SK-N-SH treated with all-trans-retinoic acid at 6 μM for 48 hours (cell line): ENCODE data around the gene KCNMA1.

Experiments used
- ATAC-seq: fragments of 200-7000 bp; cut with Tn5 transposase; 3 replicates; pipeline ENCODE4 v1.9.1; 2020; ENCODE audit warnings: mild to moderate bottlenecking, moderate library complexity
- BACH2 ChIP-seq: fragments of 250-450 bp; sonication (Bioruptor Pico); IDR thresholded peaks from 2 replicates; pipeline ENCODE4 v1.9.0; 2021; ENCODE audit warnings: mild to moderate bottlenecking, borderline replicate concordance
- CSDC2 ChIP-seq: fragments of 250-450 bp; sonication (Bioruptor Pico); IDR thresholded peaks from 2 replicates; pipeline ENCODE4 v1.5.0; 2020; ENCODE audit warnings: mild to moderate bottlenecking, moderate library complexity
- ESRRG ChIP-seq: fragments of 250-450 bp; sonication (Bioruptor Pico); IDR thresholded peaks from 2 replicates; pipeline ENCODE4 v1.6.1; 2021; ENCODE audit warnings: mild to moderate bottlenecking
- GLIS3 ChIP-seq: fragments of 250-450 bp; sonication (Bioruptor Pico); IDR thresholded peaks from 2 replicates; pipeline ENCODE4 v1.5.0; 2020; ENCODE audit warnings: mild to moderate bottlenecking, moderate library complexity
- ISL1 ChIP-seq: fragments of 250-450 bp; sonication (Bioruptor Pico); IDR thresholded peaks from 2 replicates; pipeline ENCODE4 v2.1.2; 2022; ENCODE audit warnings: mild to moderate bottlenecking, moderate library complexity
- PPARA ChIP-seq: fragments of 250-450 bp; sonication (Bioruptor Pico); IDR thresholded peaks from 2 replicates; pipeline ENCODE4 v1.5.0; 2020; ENCODE audit warnings: mild to moderate bottlenecking, borderline replicate concordance
- RARB ChIP-seq: fragments of 250-450 bp; sonication (Bioruptor Pico); IDR thresholded peaks from 2 replicates; pipeline ENCODE4 v1.8.0; 2021; ENCODE audit warnings: mild to moderate bottlenecking, moderate library complexity
- SNAI2 ChIP-seq: fragments of 250-450 bp; sonication (Bioruptor Pico); IDR thresholded peaks from 2 replicates; pipeline ENCODE4 v1.5.0; 2020; ENCODE audit warnings: mild to moderate bottlenecking, moderate library complexity
- TOX ChIP-seq: fragments of 250-450 bp; sonication (Bioruptor Pico); IDR thresholded peaks from 2 replicates; pipeline ENCODE4 v1.8.0; 2021; ENCODE audit warnings: mild to moderate bottlenecking, moderate library complexity, borderline replicate concordance
- ZC3H10 ChIP-seq: fragments of 250-450 bp; sonication (Bioruptor Pico); IDR thresholded peaks from 2 replicates; pipeline ENCODE4 v1.5.1; 2021; ENCODE audit warnings: mild to moderate bottlenecking, moderate library complexity
- ZFP3 ChIP-seq: fragments of 250-450 bp; sonication (Bioruptor Pico); IDR thresholded peaks from 2 replicates; pipeline ENCODE4 v1.5.0; 2020; ENCODE audit warnings: mild to moderate bottlenecking, moderate library complexity
- ZFP30 ChIP-seq: fragments of 450-650 bp; formaldehyde crosslinking; IDR thresholded peaks from 2 replicates; pipeline ENCODE4 v1.5.0; 2022; ENCODE audit warnings: mild to moderate bottlenecking, moderate library complexity
- ZNF70 ChIP-seq: fragments of 450-650 bp; formaldehyde crosslinking; IDR thresholded peaks from 2 replicates; pipeline ENCODE4 v1.5.0; 2020; ENCODE audit warnings: mild to moderate bottlenecking, moderate library complexity
- ZNF8 ChIP-seq: fragments of 450-650 bp; formaldehyde crosslinking; IDR thresholded peaks from 2 replicates; pipeline ENCODE4 v1.5.0; 2020; ENCODE audit warnings: mild to moderate bottlenecking, moderate library complexity
- TF ChIP-seq, protein P1 (sequence below): fragments of 250-450 bp; sonication (Bioruptor Pico); IDR thresholded peaks from 2 replicates; pipeline ENCODE4 v1.5.0; 2020; ENCODE audit warnings: mild to moderate bottlenecking, moderate library complexity
- TF ChIP-seq, protein P2 (sequence below): fragments of 250-450 bp; sonication (Bioruptor Pico); IDR thresholded peaks from 2 replicates; pipeline ENCODE4 v1.5.1; 2020; ENCODE audit warnings: low read depth, mild to moderate bottlenecking, moderate library complexity
- TF ChIP-seq, protein P3 (sequence below): fragments of 250-450 bp; sonication (Bioruptor Pico); IDR thresholded peaks from 2 replicates; pipeline ENCODE4 v1.8.0; 2021; ENCODE audit warnings: low read depth, mild to moderate bottlenecking, moderate library complexity, borderline replicate concordance
- TF ChIP-seq, protein P4 (sequence below): fragments of 250-450 bp; sonication (Bioruptor Pico); IDR thresholded peaks from 2 replicates; pipeline ENCODE4 v1.5.1; 2021; ENCODE audit warnings: mild to moderate bottlenecking, moderate library complexity
- TF ChIP-seq, protein P5 (sequence below): fragments of 250-450 bp; sonication (Bioruptor Pico); IDR thresholded peaks from 2 replicates; pipeline ENCODE4 v1.8.0; 2020; ENCODE audit warnings: mild to moderate bottlenecking, moderate library complexity, borderline replicate concordance

Gene KCNMA1

DNA sequence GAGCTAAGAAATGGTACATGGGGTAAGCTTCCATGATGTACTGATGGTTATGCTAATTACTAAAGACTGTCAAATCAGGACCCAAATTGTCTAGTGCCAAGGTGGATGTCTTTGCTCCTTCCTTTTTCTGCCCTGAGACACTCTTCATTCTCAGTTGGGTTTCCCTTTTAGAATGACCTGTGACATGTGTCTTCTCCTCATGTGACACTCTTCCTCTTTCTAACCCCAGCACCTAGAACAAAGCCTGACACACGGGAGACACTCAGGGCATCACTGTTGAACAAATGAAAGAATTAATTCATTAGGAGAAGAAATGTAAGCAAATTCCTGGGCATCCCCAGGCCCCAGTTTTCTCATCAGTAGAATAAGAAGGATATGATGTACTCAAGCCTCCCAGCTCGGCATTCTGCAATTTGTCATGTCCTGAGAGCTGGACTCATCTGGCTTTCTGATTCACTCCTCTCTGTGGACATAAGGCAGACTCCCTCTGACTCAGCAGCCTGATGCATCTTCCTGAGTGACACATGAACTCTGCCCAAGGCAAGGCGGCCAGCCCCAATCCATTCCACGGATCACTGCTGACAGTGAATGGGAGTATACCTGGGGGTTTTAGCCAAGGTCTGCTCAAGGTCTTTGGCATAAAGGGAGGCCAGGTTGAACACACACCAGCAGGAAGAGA lies 473.8 kb downstream of the KCNMA1 start:
- ATAC-seq, result peak; percentile 74
- TF ChIP-seq TOX, result peak; percentile 92
- no peak for TF ChIP-seq ESRRG (CRISPR knock-in tag)
- TF ChIP-seq, protein P1, sequence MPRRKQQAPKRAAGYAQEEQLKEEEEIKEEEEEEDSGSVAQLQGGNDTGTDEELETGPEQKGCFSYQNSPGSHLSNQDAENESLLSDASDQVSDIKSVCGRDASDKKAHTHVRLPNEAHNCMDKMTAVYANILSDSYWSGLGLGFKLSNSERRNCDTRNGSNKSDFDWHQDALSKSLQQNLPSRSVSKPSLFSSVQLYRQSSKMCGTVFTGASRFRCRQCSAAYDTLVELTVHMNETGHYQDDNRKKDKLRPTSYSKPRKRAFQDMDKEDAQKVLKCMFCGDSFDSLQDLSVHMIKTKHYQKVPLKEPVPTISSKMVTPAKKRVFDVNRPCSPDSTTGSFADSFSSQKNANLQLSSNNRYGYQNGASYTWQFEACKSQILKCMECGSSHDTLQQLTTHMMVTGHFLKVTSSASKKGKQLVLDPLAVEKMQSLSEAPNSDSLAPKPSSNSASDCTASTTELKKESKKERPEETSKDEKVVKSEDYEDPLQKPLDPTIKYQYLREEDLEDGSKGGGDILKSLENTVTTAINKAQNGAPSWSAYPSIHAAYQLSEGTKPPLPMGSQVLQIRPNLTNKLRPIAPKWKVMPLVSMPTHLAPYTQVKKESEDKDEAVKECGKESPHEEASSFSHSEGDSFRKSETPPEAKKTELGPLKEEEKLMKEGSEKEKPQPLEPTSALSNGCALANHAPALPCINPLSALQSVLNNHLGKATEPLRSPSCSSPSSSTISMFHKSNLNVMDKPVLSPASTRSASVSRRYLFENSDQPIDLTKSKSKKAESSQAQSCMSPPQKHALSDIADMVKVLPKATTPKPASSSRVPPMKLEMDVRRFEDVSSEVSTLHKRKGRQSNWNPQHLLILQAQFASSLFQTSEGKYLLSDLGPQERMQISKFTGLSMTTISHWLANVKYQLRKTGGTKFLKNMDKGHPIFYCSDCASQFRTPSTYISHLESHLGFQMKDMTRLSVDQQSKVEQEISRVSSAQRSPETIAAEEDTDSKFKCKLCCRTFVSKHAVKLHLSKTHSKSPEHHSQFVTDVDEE, result no peak
- TF ChIP-seq, protein P2, sequence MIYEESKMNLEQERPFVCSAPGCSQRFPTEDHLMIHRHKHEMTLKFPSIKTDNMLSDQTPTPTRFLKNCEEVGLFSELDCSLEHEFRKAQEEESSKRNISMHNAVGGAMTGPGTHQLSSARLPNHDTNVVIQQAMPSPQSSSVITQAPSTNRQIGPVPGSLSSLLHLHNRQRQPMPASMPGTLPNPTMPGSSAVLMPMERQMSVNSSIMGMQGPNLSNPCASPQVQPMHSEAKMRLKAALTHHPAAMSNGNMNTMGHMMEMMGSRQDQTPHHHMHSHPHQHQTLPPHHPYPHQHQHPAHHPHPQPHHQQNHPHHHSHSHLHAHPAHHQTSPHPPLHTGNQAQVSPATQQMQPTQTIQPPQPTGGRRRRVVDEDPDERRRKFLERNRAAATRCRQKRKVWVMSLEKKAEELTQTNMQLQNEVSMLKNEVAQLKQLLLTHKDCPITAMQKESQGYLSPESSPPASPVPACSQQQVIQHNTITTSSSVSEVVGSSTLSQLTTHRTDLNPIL (CRISPR knock-in tag), result no peak
- no peak for TF ChIP-seq ZFP30 (CRISPR knock-in tag)
- peak; percentile 84; the same call in 1 of the 2 replicates for TF ChIP-seq ZC3H10 (CRISPR knock-in tag)
- no peak for TF ChIP-seq ZNF70 (CRISPR knock-in tag)
- TF ChIP-seq, protein P3, sequence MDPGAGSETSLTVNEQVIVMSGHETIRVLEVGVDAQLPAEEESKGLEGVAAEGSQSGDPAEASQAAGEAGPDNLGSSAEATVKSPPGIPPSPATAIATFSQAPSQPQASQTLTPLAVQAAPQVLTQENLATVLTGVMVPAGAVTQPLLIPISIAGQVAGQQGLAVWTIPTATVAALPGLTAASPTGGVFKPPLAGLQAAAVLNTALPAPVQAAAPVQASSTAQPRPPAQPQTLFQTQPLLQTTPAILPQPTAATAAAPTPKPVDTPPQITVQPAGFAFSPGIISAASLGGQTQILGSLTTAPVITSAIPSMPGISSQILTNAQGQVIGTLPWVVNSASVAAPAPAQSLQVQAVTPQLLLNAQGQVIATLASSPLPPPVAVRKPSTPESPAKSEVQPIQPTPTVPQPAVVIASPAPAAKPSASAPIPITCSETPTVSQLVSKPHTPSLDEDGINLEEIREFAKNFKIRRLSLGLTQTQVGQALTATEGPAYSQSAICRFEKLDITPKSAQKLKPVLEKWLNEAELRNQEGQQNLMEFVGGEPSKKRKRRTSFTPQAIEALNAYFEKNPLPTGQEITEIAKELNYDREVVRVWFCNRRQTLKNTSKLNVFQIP (CRISPR knock-in tag), result no peak
- no peak for TF ChIP-seq GLIS3 (CRISPR knock-in tag)
- TF ChIP-seq BACH2 (CRISPR knock-in tag), result no peak
- peak; percentile 86; the same call in 1 of the 2 replicates for TF ChIP-seq RARB (CRISPR knock-in tag)
- TF ChIP-seq ZNF8 (CRISPR knock-in tag), result no peak
- no peak for TF ChIP-seq SNAI2 (CRISPR knock-in tag)
- TF ChIP-seq ISL1 (CRISPR knock-in tag), result peak; percentile 91
- TF ChIP-seq, protein P4, sequence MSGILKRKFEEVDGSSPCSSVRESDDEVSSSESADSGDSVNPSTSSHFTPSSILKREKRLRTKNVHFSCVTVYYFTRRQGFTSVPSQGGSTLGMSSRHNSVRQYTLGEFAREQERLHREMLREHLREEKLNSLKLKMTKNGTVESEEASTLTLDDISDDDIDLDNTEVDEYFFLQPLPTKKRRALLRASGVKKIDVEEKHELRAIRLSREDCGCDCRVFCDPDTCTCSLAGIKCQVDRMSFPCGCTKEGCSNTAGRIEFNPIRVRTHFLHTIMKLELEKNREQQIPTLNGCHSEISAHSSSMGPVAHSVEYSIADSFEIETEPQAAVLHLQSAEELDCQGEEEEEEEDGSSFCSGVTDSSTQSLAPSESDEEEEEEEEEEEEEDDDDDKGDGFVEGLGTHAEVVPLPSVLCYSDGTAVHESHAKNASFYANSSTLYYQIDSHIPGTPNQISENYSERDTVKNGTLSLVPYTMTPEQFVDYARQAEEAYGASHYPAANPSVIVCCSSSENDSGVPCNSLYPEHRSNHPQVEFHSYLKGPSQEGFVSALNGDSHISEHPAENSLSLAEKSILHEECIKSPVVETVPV (CRISPR knock-in tag), result no peak
- no peak for TF ChIP-seq PPARA (CRISPR knock-in tag)
- TF ChIP-seq ZFP3 (CRISPR knock-in tag), result peak; percentile 30; the same call in 1 of the 2 replicates
- TF ChIP-seq, protein P5, sequence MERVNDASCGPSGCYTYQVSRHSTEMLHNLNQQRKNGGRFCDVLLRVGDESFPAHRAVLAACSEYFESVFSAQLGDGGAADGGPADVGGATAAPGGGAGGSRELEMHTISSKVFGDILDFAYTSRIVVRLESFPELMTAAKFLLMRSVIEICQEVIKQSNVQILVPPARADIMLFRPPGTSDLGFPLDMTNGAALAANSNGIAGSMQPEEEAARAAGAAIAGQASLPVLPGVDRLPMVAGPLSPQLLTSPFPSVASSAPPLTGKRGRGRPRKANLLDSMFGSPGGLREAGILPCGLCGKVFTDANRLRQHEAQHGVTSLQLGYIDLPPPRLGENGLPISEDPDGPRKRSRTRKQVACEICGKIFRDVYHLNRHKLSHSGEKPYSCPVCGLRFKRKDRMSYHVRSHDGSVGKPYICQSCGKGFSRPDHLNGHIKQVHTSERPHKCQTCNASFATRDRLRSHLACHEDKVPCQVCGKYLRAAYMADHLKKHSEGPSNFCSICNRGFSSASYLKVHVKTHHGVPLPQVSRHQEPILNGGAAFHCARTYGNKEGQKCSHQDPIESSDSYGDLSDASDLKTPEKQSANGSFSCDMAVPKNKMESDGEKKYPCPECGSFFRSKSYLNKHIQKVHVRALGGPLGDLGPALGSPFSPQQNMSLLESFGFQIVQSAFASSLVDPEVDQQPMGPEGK (CRISPR knock-in tag), result 0 out of 2 replicates have a peak, but pooled peaks have one; percentile 54

DNA sequence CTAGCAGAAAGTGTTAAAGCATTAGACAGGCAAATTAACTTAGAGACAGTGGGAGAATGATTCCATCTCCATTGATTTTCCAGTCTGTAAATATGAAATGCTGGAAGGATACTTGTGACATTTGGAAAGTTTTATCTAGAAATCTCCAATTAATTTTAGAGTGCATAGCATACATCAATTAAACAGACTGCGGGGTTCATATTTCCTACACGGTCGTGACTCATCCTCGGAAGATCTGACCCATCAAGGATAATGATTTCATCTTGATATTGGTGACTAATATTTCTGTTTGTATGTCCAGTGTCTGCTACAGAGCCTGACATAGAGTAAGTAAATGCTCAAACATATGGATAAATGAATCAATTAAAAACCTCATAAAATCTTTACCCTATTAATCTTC lies 474.9 kb downstream of the KCNMA1 start:
- TF ChIP-seq ISL1 (CRISPR knock-in tag) (peak; percentile 67), ZC3H10 (CRISPR knock-in tag) (peak; percentile 89), CSDC2 (no peak), PPARA (CRISPR knock-in tag) (no peak), ESRRG (CRISPR knock-in tag) (no peak), GLIS3 (CRISPR knock-in tag) (no peak), ZFP3 (CRISPR knock-in tag) (no peak), RARB (CRISPR knock-in tag) (peak; percentile 84), TOX (peak; percentile 94), BACH2 (CRISPR knock-in tag) (no peak)
- TF ChIP-seq, protein P5 (CRISPR knock-in tag), result peak; percentile 68; the same call in 1 of the 2 replicates
- no peak for ATAC-seq
